VCaP (cell line): ENCODE measurements around the gene HDAC9.

Experiments
- H3K27ac ChIP-seq: fragments of 450-650 bp; 2 replicates; pipeline ENCODE4 v1.5.1; 2017
- CTCF ChIP-seq: fragments of 450-650 bp; conservative IDR thresholded peaks from 2 replicates; pipeline ENCODE4 v1.5.1; 2017; ENCODE audit warnings: mild to moderate bottlenecking, moderate library complexity

The HDAC9 gene

DNA sequence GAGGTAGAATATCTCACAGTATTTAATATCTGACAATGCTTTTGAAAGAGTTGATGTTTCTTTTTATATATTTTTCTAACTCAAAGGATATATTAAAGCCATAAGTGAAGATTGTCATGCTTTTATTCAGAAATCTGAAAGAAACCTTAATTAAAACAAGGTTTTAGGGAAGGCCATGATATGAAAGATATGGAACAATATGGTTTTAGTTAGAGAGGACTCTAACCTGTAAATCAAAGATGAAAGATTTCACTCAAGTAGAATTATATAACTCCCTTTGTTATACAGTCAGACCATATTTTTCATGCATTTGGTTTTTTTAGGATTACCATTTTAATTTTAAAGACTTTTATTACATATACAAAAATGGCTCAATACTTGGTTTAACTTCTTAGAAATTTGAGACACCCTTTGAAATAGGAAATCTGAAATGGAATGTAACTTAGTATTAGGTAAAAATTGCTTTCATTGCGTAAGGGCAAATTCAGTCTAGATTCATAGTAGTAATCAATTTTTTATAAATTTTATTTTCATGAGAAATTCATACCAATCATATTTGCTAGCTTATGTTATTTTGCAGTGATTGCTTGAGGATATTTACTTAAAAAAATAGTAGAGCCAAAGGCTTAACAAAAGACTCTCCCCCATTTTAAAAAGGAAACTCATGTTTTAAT lies 502.1 kb downstream of the HDAC9 start:
- H3K27ac ChIP-seq: no peak overlapping the region
- no peak for TF ChIP-seq CTCF

- no peak for TF ChIP-seq CTCF
- no peak overlapping the region for H3K27ac ChIP-seq
Measured at GRCh38 chr7:19000410-19000809, 504.9 kb downstream of the HDAC9 start.

DNA sequence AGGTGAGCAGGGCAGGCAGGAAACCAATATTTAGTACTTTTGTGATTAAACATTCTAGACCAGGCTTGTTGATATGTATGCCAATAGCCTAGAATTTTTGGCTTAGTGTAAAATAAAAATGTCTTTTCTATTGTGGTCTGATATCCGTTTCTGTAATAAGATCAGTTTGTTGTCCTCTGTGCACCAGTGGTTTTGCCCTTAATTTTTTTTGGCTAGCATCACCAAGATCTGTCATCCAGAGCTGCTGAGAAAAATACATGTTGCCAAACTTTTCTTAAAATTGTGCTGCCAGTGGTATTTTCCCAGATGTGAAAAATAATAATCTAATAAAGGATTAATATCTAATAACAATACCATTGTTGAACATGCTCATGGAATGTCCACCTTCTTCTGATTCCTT lies 506.3 kb downstream of the HDAC9 start:
- H3K27ac ChIP-seq: no peak overlapping the region
- no peak for TF ChIP-seq CTCF

GRCh38 chr7:19009241-19009935 lies 513.8 kb downstream of the HDAC9 start:
- TF ChIP-seq CTCF: no peak
- no peak overlapping the region for H3K27ac ChIP-seq

GRCh38 chr7:19009936-19010280 lies 514.4 kb downstream of the HDAC9 start:
- no peak for TF ChIP-seq CTCF
- H3K27ac ChIP-seq: no peak overlapping the region

GRCh38 chr7:19011212-19011611 lies 515.7 kb downstream of the HDAC9 start:
- no peak for TF ChIP-seq CTCF
- H3K27ac ChIP-seq: no peak overlapping the region

DNA sequence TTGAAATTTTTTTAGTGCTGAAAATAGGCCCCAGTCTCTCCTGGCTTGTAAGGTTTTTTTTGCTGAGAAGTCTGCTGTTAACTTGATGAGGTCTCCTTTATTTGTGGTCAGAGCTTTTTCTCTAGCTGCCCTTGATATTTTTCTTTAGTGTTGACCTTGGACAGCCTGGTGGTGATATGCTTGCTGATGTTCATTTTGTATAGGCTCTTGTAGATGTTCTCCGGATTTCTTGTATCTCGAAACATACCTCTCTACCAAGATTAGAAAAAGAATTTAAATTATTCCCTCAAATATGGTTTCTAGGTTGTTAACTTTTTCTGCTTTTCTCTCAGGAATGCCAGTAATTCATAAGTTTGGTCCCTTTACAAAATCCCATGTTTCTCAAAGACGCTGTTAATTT lies 519.5 kb downstream of the HDAC9 start:
- no peak overlapping the region for H3K27ac ChIP-seq
- TF ChIP-seq CTCF: no peak
